Measurements from ENCODE around the gene RTP5. TPM values are rescaled to one million over a fixed set of nuclear protein-coding genes. Genes with fewer than 3 reads are reported as not detected.

The RTP5 gene
- total and polyA plus RNA-seq, 2 donors (not counting 1 experiment from before 2014, with no cell fraction given): not detected

- no peak overlapping the region for H3K27ac ChIP-seq (ENCODE audit: insufficient read depth, low read length)
- TF ChIP-seq CTCF (conservative IDR thresholded peaks at IDR 0.05 in 1 of 2, IDR thresholded peaks at IDR 0.05 in 1 of 2; ENCODE audit: low read depth in 1 of 2, low read length in 2 of 2) (no peak), EZH2 (IDR thresholded peaks at IDR 0.05; ENCODE audit: low read length, missing control alignments) (no peak)
- H4K20me1 ChIP-seq (ENCODE audit: control insufficient read depth, extremely low read depth, insufficient read depth, low read length): no peaks in the 10 kb centered on the region
- no peak overlapping the region for H2AFZ ChIP-seq (ENCODE audit: low read length)
- DNase-seq (ENCODE audit: low read depth in 2 of 2): no peak
- H3K79me2 ChIP-seq (ENCODE audit: control insufficient read depth, insufficient read depth, low read length): no peaks in the 10 kb centered on the region
- H3K27me3 ChIP-seq (ENCODE audit: control insufficient read depth, insufficient read depth, low read length): peaks cover 15% of the 10 kb centered on the region
- no peaks in the 10 kb centered on the region for H3K4me1 ChIP-seq (ENCODE audit: control insufficient read depth, extremely low read depth, insufficient read depth, low read length)
- no peak overlapping the region for H3K9ac ChIP-seq (ENCODE audit: insufficient read depth, low read length)
- no peaks in the 10 kb centered on the region for H3K9me3 ChIP-seq (ENCODE audit: control insufficient read depth, insufficient read depth, low read depth, low read length)
- H3K36me3 ChIP-seq (ENCODE audit: control insufficient read depth, insufficient read depth, low read length): no peaks in the 10 kb centered on the region
- H3K4me2 ChIP-seq (ENCODE audit: extremely low read depth, insufficient read depth, low read length): no peak overlapping the region
- no peak overlapping the region for H3K4me3 ChIP-seq (replicated peaks in 1 of 4; ENCODE audit: control extremely low read depth in 1 of 4, insufficient read depth in 1 of 4, low read depth in 3 of 4, low read length in 4 of 4)
Observed at GRCh38 chr2:241871538-241872312, 2.2 kb downstream of the RTP5 start.

GRCh38 chr2:241872313-241872642, 2.7 kb downstream of the RTP5 start:
- H3K27ac ChIP-seq (ENCODE audit: insufficient read depth, low read length): no peak overlapping the region
- H3K4me2 ChIP-seq (ENCODE audit: extremely low read depth, insufficient read depth, low read length): no peak overlapping the region
- H3K4me1 ChIP-seq (ENCODE audit: control insufficient read depth, extremely low read depth, insufficient read depth, low read length): no peaks in the 10 kb centered on the region
- no peaks in the 10 kb centered on the region for H4K20me1 ChIP-seq (ENCODE audit: control insufficient read depth, extremely low read depth, insufficient read depth, low read length)
- no peak for DNase-seq (ENCODE audit: low read depth in 2 of 2)
- no peak overlapping the region for H3K9ac ChIP-seq (ENCODE audit: insufficient read depth, low read length)
- H3K27me3 ChIP-seq (ENCODE audit: control insufficient read depth, insufficient read depth, low read length): peaks cover 10% of the 10 kb centered on the region
- no peak overlapping the region for H3K4me3 ChIP-seq (replicated peaks in 1 of 4; ENCODE audit: control extremely low read depth in 1 of 4, insufficient read depth in 1 of 4, low read depth in 3 of 4, low read length in 4 of 4)
- no peak overlapping the region for H2AFZ ChIP-seq (ENCODE audit: low read length)
- no peaks in the 10 kb centered on the region for H3K79me2 ChIP-seq (ENCODE audit: control insufficient read depth, insufficient read depth, low read length)
- TF ChIP-seq EZH2 (IDR thresholded peaks at IDR 0.05; ENCODE audit: low read length, missing control alignments): no peak
- no peak for TF ChIP-seq CTCF (conservative IDR thresholded peaks at IDR 0.05 in 1 of 2, IDR thresholded peaks at IDR 0.05 in 1 of 2; ENCODE audit: low read depth in 1 of 2, low read length in 2 of 2)
- no peaks in the 10 kb centered on the region for H3K9me3 ChIP-seq (ENCODE audit: control insufficient read depth, insufficient read depth, low read depth, low read length)
- no peaks in the 10 kb centered on the region for H3K36me3 ChIP-seq (ENCODE audit: control insufficient read depth, insufficient read depth, low read length)

- Histone ChIP-seq H3K4me1 (ENCODE audit: control insufficient read depth, extremely low read depth, insufficient read depth, low read length) (no peaks in the 10 kb centered on the region), H3K79me2 (ENCODE audit: control insufficient read depth, insufficient read depth, low read length) (no peaks in the 10 kb centered on the region), H3K9me3 (ENCODE audit: control insufficient read depth, insufficient read depth, low read depth, low read length) (no peaks in the 10 kb centered on the region), H3K4me2 (ENCODE audit: extremely low read depth, insufficient read depth, low read length) (no peak overlapping the region), H3K9ac (ENCODE audit: insufficient read depth, low read length) (no peak overlapping the region), H4K20me1 (ENCODE audit: control insufficient read depth, extremely low read depth, insufficient read depth, low read length) (no peaks in the 10 kb centered on the region), H3K36me3 (ENCODE audit: control insufficient read depth, insufficient read depth, low read length) (no peaks in the 10 kb centered on the region), H2AFZ (ENCODE audit: low read length) (no peak overlapping the region), H3K27me3 (ENCODE audit: control insufficient read depth, insufficient read depth, low read length) (peaks cover 4% of the 10 kb centered on the region), H3K4me3 (replicated peaks in 1 of 4; ENCODE audit: control extremely low read depth in 1 of 4, insufficient read depth in 1 of 4, low read depth in 3 of 4, low read length in 4 of 4) (no peak overlapping the region), H3K27ac (ENCODE audit: insufficient read depth, low read length) (no peak overlapping the region)
- DNase-seq (ENCODE audit: low read depth in 2 of 2): no peak
- TF ChIP-seq EZH2 (IDR thresholded peaks at IDR 0.05; ENCODE audit: low read length, missing control alignments): no peak
- no peak for TF ChIP-seq CTCF (conservative IDR thresholded peaks at IDR 0.05 in 1 of 2, IDR thresholded peaks at IDR 0.05 in 1 of 2; ENCODE audit: low read depth in 1 of 2, low read length in 2 of 2)
Observed at GRCh38 chr2:241873081-241873802, 3.7 kb downstream of the RTP5 start.

Measured in fibroblast of lung (primary cell).